Activated CD4-positive, alpha-beta T cell treated with anti-CD3 and anti-CD28 coated beads, Interleukin-2, Interleukin-6, amounts not matched to agents 100 ng/mL and 50 ng/mL, durations not matched to agents 16 hours and 8 hours (primary cell): ENCODE data around the gene CIAO2B.

ENCODE experiments used
- DNase-seq: peaks from one replicate; pipeline ENCODE4 v3.0.0-alpha.2; 2020

The CIAO2B gene

DNA sequence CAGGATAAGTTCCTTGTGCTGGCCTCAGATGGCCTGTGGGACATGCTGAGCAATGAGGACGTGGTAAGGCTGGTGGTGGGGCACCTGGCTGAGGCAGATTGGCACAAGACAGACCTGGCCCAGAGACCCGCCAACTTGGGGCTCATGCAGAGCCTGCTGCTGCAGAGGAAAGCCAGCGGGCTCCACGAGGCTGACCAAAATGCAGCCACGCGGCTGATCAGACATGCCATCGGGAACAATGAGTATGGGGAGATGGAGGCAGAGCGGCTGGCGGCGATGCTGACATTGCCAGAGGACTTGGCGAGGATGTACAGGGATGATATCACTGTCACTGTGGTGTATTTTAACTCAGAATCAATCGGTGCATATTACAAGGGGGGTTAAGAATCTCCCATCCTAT, 48.7 kb downstream of the CIAO2B start:
- no peak for DNase-seq

GRCh38 chr16:66882702-66883101, 51.5 kb downstream of the CIAO2B start:
- DNase-seq: no peak
